ENCODE measurements around the gene CWH43.

- TF ChIP-seq CTCF (IDR thresholded peaks at IDR 0.05; ENCODE audit: poor library complexity, severe bottlenecking) (no peak), EP300 (conservative IDR thresholded peaks at IDR 0.05; ENCODE audit: poor library complexity, severe bottlenecking) (no peak)
Observed at GRCh38 chr4:48945981-48946380, 40.1 kb upstream of the CWH43 start.

All from neural cell (in vitro differentiated cells).